Measurements from ENCODE around the gene CFD.

Gene CFD

DNA sequence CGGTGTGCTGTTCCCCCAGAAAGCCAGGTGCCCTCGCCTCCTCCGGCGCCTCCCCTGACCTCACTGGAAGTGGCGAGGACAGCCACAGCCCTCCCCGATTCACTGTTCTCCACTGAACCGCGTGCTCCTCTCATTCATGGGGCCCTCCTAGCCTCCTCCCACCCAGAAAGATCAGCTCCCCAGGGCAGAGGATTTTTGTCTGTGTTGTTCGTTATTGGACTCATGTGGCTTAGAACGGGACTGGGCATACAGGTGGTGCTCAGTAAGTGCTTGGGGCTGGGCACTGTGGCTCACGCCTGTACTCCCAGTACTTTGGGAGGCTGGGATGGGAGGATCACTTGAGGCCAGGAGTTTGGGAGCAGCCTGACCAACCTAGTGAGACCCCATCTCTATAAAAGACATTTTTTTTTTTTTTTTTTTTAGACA is 14.9 kb upstream of the CFD start:
- TF ChIP-seq, protein P1, sequence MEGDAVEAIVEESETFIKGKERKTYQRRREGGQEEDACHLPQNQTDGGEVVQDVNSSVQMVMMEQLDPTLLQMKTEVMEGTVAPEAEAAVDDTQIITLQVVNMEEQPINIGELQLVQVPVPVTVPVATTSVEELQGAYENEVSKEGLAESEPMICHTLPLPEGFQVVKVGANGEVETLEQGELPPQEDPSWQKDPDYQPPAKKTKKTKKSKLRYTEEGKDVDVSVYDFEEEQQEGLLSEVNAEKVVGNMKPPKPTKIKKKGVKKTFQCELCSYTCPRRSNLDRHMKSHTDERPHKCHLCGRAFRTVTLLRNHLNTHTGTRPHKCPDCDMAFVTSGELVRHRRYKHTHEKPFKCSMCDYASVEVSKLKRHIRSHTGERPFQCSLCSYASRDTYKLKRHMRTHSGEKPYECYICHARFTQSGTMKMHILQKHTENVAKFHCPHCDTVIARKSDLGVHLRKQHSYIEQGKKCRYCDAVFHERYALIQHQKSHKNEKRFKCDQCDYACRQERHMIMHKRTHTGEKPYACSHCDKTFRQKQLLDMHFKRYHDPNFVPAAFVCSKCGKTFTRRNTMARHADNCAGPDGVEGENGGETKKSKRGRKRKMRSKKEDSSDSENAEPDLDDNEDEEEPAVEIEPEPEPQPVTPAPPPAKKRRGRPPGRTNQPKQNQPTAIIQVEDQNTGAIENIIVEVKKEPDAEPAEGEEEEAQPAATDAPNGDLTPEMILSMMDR (IDR thresholded peaks at IDR 0.05): no peak

DNA sequence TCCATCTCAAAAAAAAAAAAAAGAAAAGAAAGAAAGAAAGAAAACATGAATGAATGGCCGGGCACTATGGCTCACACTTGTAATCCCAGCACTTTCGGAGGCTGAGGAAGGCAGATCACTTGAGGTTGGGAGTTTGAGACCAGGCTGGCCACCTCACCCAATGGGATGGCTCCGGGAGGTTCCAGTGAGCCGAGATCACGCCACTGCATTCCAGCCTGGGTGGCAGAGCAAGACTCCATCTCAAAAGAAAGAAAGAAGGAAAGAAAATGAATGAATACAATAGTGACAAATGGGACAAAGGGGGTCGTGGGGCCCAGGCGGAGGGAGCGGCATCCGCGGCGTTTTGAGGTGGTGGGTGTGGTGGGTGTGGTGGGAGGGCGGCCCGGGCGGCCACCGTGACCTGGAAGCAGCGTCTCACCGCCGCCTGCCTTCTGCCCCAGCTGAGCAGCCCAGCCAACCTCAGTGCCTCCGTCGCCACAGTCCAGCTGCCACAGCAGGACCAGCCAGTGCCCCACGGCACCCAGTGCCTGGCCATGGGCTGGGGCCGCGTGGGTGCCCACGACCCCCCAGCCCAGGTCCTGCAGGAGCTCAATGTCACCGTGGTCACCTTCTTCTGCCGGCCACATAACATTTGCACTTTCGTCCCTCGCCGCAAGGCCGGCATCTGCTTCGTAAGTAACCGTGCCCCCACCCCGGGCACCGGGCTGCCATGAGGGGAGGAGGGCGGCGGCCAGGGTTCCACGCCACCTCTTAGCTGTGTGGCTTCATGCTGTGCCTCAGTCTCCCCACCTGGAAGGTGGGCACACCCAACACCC is 13.6 kb upstream of the CFD start:
- TF ChIP-seq, protein P1 (IDR thresholded peaks at IDR 0.05): no peak

DNA sequence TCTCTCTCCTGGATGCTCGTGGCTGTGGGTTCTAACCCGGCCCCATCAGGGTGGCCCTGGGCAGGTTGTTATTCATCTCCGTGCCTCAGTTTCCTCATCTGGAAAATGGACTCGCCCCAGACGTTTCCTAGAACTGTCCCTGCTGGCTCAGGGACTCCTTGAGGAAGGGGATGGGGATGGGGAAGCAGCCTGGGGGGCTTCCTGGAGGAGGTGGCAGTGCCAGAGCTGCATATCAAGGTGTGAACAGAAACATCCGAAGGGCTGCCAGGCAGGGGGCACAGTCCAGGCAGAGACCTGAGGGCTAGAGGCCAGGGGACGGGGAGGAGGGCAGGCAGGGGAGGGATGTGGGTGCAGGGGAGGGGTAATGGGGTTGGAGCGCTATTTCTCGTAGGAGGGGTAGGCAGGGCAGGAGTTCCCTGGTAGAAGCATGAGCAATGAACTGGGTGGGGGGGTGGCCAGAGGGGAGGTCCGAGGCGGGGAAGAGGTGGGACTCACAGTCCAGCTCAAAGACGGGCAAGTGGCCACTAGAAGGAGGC is 11.0 kb upstream of the CFD start:
- TF ChIP-seq, protein P1 (IDR thresholded peaks at IDR 0.05): no peak

DNA sequence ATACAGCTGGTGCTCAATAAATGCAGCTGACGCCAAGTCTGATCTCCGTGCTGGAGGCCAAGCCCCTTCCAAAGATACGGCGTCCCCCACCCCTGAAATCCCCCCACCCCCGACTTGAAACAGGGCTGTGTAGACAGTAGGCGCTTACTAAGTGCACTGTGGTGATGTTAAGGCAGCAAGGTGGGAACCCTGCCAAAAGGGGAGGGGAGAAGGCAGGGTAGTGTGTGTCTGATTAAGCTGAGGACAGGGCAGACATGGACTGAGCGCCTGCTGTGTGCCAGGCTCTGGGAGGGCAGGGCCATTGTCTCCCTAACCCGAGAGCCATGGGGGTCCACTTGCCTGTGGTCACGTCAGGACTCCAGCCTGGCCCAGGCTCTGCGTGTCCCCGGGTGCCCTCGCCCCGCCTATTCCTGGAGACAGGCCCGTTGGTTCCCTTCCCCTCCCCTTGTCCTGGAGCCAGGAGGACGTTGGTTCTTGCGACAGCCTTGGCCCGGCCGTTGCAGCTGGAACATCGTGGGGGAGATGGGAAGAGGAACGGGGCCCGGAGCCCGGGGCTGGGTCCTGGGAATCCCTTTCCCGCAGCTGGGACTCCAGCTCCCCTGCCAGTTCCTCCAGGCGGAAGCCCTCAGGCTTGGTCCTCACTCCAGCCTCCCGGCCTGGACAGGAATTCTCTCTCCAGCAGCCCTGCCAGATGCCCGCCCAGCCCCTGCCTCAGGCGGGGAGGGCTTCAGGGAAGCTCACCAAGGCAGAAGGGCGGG is 9.1 kb upstream of the CFD start:
- TF ChIP-seq, protein P1 (IDR thresholded peaks at IDR 0.05): no peak

DNA sequence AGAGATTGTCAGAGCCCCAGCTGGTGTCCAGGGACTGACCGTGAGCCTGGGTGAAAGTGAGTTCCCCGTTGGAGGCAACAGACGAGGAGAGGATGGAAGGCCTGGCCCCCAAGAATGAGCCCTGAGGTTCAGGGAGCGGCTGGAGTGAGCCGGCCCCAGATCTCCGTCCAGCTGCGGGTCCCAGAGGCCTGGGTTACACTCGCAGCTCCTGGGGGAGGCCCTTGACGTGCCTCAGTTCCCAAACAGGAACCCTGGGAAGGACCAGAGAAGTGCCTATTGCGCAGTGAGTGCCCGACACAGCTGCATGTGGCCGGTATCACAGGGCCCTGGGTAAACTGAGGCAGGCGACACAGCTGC is 8.5 kb upstream of the CFD start:
- TF ChIP-seq, protein P1 (IDR thresholded peaks at IDR 0.05): no peak

DNA sequence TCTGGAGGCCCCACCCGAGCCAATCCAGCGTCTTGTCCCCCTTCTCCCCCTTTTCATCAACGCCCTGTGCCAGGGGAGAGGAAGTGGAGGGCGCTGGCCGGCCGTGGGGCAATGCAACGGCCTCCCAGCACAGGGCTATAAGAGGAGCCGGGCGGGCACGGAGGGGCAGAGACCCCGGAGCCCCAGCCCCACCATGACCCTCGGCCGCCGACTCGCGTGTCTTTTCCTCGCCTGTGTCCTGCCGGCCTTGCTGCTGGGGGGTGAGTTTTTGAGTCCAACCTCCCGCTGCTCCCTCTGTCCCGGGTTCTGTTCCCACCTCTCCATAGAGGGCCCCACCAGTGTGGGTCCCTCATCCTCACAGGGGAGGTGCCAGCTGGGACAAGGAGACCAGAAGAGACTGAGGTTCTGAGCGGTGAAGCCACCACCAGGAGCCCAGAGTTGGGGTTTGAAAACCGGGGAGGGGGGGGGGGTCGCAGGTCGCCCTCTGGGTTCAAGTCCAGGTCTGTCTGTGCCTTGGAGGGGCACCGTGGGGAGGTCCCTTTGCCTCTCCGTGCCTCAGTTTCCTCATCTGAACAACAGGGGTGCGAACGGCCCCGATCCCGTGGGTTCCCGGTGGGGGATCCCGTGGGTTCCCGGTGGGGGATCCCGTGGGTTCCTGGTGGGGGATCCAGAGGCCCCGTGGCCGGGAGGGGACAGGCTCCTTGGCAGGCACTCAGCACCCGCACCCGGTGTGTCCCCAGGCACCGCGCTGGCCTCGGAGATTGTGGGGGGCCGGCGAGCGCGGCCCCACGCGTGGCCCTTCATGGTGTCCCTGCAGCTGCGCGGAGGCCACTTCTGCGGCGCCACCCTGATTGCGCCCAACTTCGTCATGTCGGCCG is 7.1 kb upstream of the CFD start, which contains the start of gene ELANE:
Gene ELANE, plus strand, starts transcription at position 168 of the 878 bp plus-strand sequence. Its CDS starts 26 bp downstream, at position 194.
- TF ChIP-seq, protein P1 (IDR thresholded peaks at IDR 0.05): no peak
